H1 (cell line): ENCODE measurements around the gene TC2N.

ENCODE experiments used
- CBX5 ChIP-seq: fragments of 300-800, 300-1000 bp; sonication (generic); IDR thresholded peaks from 2 replicates; pipeline ENCODE4 v1.7.1; 2016; ENCODE audit warnings: antibody characterized with exemption, low read length, low read depth
- HDAC6 ChIP-seq: IDR thresholded peaks from one replicate; pipeline ENCODE4 v1.7.1; 2012; ENCODE audit warnings: low read depth, mild to moderate bottlenecking, inconsistent platforms, low read length, moderate library complexity
- POLR2A ChIP-seq, 2 experiments: IDR thresholded peaks; 1 replicate in 1 of 2; 2 replicates in 1 of 2; pipeline ENCODE4 v1.6.1; 2011; ENCODE audit warnings: low read depth in 2 of 2, low read length in 2 of 2, mild to moderate bottlenecking in 2 of 2; ENCODE audit errors: control extremely low read depth in 1 of 2

- TF ChIP-seq POLR2A (IDR thresholded peaks at IDR 0.05; ENCODE audit: control extremely low read depth in 1 of 2, low read depth in 2 of 2, low read length in 2 of 2) (no peak), CBX5 (no peak), HDAC6 (no peak)
Observed at GRCh38 chr14:91742621-91743304, 124.6 kb downstream of the TC2N start.
